Measurements from ENCODE around the gene KLHDC10.

GRCh38 chr7:130108809-130109208 is 38.5 kb downstream of the KLHDC10 start:
- TF ChIP-seq POLR2A (IDR thresholded peaks at IDR 0.05; ENCODE audit: low read depth, low read length) (no peak), TAF1 (IDR thresholded peaks at IDR 0.05; ENCODE audit: low read depth, low read length) (no peak), POLR2AphosphoS5 (IDR thresholded peaks at IDR 0.05; ENCODE audit: low read depth, low read length) (no peak), POU2F2 (IDR thresholded peaks at IDR 0.05; ENCODE audit: low read depth, low read length) (no peak), SPI1 (IDR thresholded peaks at IDR 0.05; ENCODE audit: low read depth, low read length) (no peak), PAX5 (IDR thresholded peaks at IDR 0.05; ENCODE audit: insufficient read depth, low read length, severe bottlenecking) (no peak)

All from GM12891 (cell line).